Measurements from ENCODE around the gene C1QL1.

DNA sequence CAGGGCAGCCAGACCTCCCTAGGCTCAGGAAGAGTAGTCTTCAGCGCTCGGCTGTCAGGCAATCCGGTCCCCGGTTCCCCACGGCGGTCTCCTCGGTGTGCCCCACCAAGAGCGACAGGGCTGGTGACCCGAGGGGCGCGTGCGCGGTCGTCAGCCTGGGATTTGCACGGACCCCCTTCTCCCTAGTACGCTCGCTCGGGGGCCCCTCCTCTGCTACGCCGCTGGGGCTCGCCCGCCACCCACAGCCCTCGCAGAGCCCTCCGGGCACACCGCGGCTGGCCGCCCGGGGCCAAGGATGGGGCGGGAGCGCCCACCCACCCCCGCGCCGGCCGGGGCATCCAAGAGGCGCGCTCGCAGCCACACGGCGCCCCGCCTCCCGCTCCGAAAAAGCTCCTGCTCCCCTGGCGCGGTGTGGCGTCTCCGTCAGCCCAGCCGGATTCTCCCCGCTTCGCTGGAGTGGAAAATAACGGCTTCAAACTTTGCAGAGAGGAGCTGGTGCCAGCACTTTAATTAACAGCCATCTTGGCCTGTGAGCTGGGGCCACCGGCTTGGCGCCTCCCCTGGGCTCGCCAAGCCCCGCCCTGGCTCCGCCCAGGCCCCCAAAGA is 2.1 kb upstream of the C1QL1 start:
- TF ChIP-seq, protein P1, sequence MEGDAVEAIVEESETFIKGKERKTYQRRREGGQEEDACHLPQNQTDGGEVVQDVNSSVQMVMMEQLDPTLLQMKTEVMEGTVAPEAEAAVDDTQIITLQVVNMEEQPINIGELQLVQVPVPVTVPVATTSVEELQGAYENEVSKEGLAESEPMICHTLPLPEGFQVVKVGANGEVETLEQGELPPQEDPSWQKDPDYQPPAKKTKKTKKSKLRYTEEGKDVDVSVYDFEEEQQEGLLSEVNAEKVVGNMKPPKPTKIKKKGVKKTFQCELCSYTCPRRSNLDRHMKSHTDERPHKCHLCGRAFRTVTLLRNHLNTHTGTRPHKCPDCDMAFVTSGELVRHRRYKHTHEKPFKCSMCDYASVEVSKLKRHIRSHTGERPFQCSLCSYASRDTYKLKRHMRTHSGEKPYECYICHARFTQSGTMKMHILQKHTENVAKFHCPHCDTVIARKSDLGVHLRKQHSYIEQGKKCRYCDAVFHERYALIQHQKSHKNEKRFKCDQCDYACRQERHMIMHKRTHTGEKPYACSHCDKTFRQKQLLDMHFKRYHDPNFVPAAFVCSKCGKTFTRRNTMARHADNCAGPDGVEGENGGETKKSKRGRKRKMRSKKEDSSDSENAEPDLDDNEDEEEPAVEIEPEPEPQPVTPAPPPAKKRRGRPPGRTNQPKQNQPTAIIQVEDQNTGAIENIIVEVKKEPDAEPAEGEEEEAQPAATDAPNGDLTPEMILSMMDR (IDR thresholded peaks at IDR 0.05 in 2 of 3, conservative IDR thresholded peaks at IDR 0.05 in 1 of 3; ENCODE audit: borderline replicate concordance in 1 of 3, insufficient read depth in 1 of 3, low read depth in 2 of 3, low read length in 2 of 3): no peak
- TF ChIP-seq, protein P2, sequence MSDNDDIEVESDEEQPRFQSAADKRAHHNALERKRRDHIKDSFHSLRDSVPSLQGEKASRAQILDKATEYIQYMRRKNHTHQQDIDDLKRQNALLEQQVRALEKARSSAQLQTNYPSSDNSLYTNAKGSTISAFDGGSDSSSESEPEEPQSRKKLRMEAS (IDR thresholded peaks at IDR 0.05): no peak
- TF ChIP-seq POLR2A (IDR thresholded peaks at IDR 0.05; ENCODE audit: borderline replicate concordance, extremely low read depth, insufficient read depth, insufficient read length) (no peak), EZH2 (IDR thresholded peaks at IDR 0.05) (no peak), POLR2AphosphoS5 (IDR thresholded peaks at IDR 0.05; ENCODE audit: low read depth, low read length) (no peak), YY1 (IDR thresholded peaks at IDR 0.05; ENCODE audit: extremely low read depth, insufficient replicate concordance, low read depth, low read length) (no peak), EGR1 (IDR thresholded peaks at IDR 0.05; ENCODE audit: low read depth) (no peak), ZNF274 (IDR thresholded peaks at IDR 0.05; ENCODE audit: low read depth, low read length) (no peak)
- TF ChIP-seq, protein P3, sequence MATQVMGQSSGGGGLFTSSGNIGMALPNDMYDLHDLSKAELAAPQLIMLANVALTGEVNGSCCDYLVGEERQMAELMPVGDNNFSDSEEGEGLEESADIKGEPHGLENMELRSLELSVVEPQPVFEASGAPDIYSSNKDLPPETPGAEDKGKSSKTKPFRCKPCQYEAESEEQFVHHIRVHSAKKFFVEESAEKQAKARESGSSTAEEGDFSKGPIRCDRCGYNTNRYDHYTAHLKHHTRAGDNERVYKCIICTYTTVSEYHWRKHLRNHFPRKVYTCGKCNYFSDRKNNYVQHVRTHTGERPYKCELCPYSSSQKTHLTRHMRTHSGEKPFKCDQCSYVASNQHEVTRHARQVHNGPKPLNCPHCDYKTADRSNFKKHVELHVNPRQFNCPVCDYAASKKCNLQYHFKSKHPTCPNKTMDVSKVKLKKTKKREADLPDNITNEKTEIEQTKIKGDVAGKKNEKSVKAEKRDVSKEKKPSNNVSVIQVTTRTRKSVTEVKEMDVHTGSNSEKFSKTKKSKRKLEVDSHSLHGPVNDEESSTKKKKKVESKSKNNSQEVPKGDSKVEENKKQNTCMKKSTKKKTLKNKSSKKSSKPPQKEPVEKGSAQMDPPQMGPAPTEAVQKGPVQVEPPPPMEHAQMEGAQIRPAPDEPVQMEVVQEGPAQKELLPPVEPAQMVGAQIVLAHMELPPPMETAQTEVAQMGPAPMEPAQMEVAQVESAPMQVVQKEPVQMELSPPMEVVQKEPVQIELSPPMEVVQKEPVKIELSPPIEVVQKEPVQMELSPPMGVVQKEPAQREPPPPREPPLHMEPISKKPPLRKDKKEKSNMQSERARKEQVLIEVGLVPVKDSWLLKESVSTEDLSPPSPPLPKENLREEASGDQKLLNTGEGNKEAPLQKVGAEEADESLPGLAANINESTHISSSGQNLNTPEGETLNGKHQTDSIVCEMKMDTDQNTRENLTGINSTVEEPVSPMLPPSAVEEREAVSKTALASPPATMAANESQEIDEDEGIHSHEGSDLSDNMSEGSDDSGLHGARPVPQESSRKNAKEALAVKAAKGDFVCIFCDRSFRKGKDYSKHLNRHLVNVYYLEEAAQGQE (IDR thresholded peaks at IDR 0.05; ENCODE audit: low read depth): no peak
- TF ChIP-seq, protein P4, sequence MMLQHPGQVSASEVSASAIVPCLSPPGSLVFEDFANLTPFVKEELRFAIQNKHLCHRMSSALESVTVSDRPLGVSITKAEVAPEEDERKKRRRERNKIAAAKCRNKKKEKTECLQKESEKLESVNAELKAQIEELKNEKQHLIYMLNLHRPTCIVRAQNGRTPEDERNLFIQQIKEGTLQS (IDR thresholded peaks at IDR 0.05): no peak
